MCF 10A (cell line): Measurements from ENCODE around the gene SHANK3. TPM values are rescaled to one million over a fixed set of nuclear protein-coding genes. Genes with fewer than 3 reads are reported as not detected.

Source experiments
- BruUV-seq: library from RNA; stranded (reverse); fragments of 400-500 nt; replicated peaks from 2 replicates; lab custom pipeline; 2021; lab: Mats Ljungman, UMichigan
- CTCF ChIA-PET: fragments of 300-600 bp; sonication (Branson Sonifier 250); formaldehyde crosslinking; extraction: SDS; loops from one replicate; lab custom pipeline; 2021; ENCODE audit warnings: antibody characterized with exemption, inconsistent platforms; lab: Yijun Ruan, JAX
- POLR2A ChIA-PET: fragments of 300-600, 350-650 bp; sonication (Branson Sonifier 250); formaldehyde crosslinking; extraction: SDS; loops from one replicate; lab custom pipeline; 2020; ENCODE audit warnings: antibody characterized with exemption, inconsistent platforms; lab: Yijun Ruan, JAX
- DNase-seq: peaks from one replicate; pipeline ENCODE4 v3.0.0-alpha.2; 2018; ENCODE audit not compliant: unreplicated experiment
- H3K27ac Mint-ChIP-seq: one replicate; pipeline ENCODE4 v1.8.0; 2022; ENCODE audit warnings: mild to moderate bottlenecking, low read depth, mixed read lengths; ENCODE audit not compliant: unreplicated experiment
- H3K27me3 Mint-ChIP-seq: one replicate; pipeline ENCODE4 v1.8.0; 2022; ENCODE audit warnings: mixed read lengths; ENCODE audit not compliant: insufficient read depth, unreplicated experiment
- H3K36me3 Mint-ChIP-seq: one replicate; pipeline ENCODE4 v1.8.0; 2022; ENCODE audit warnings: mild to moderate bottlenecking, moderate library complexity, mixed read lengths; ENCODE audit not compliant: insufficient read depth, unreplicated experiment
- H3K4me1 Mint-ChIP-seq: one replicate; pipeline ENCODE4 v1.8.0; 2022; ENCODE audit warnings: mixed read lengths; ENCODE audit not compliant: insufficient read depth, unreplicated experiment
- H3K4me3 Mint-ChIP-seq: one replicate; pipeline ENCODE4 v1.8.0; 2022; ENCODE audit warnings: mild to moderate bottlenecking, moderate library complexity, mixed read lengths; ENCODE audit not compliant: unreplicated experiment
- H3K9me3 Mint-ChIP-seq: one replicate; pipeline ENCODE4 v1.8.0; 2022; ENCODE audit warnings: mixed read lengths; ENCODE audit not compliant: unreplicated experiment
- intact Hi-C: fragments of 100-400 bp; cut with micrococcal nuclease; formaldehyde crosslinking; loops from 2 replicates; pipeline ENCODE4 v1.14.1; 2022
- total RNA-seq: library from RNA; stranded (reverse); gene quantifications from 2 replicates; pipeline ENCODE4 v1.2.3, GENCODE V29; 2022
- TF ChIP-seq, protein P1 (sequence below): fragments of 200-600 bp; IDR thresholded peaks from one replicate; pipeline ENCODE4 v1.8.0; 2022; ENCODE audit warnings: antibody characterized with exemption, mild to moderate bottlenecking; ENCODE audit not compliant: unreplicated experiment

SHANK3 gene
- total RNA-seq, 1 experiment from 2014 or later = 1.2 TPM

DNA sequence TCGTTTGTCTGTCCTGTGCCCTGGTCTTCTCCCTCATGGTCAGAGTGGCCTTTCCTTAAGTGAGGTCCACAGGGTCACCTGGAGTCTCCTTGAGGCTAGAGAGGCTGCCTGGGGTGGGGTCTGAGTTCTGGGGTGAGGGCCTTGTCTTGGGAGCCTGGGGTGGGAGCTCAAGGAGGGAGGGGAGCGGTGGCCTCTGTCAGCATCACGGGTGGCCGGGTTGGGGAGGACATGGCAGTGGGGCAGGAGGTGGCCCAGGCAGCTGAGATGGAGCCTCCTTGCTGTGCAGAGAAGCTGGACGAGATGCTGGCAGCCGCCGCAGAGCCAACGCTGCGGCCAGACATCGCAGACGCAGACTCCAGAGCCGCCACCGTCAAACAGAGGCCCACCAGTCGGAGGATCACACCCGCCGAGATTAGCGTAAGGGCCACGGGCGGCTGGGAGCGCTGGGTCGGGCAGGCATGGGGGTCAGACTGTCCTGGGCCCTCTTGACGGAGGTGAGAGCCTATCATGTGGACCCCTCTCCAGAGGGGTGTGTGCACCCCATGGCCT is 42.1 kb downstream of the SHANK3 start:
- no peak overlapping the region for H3K27ac Mint-ChIP-seq
- no TSS peak for BruUV-seq
- no peaks in the 10 kb centered on the region for H3K9me3 Mint-ChIP-seq
- no peak for DNase-seq
- ChIA-PET CTCF (interaction anchor here (0.8 kb wide), 1 partner anchor 17 kb away, joined by 8 read pairs; no protein-coding TSS in a partner anchor), POLR2A (no interaction called here)
- no peaks in the 10 kb centered on the region for H3K4me1 Mint-ChIP-seq
- H3K27me3 Mint-ChIP-seq = no peaks in the 10 kb centered on the region
- H3K4me3 Mint-ChIP-seq = no peak overlapping the region
- H3K36me3 Mint-ChIP-seq = no peaks in the 10 kb centered on the region
- TF ChIP-seq, protein P1, sequence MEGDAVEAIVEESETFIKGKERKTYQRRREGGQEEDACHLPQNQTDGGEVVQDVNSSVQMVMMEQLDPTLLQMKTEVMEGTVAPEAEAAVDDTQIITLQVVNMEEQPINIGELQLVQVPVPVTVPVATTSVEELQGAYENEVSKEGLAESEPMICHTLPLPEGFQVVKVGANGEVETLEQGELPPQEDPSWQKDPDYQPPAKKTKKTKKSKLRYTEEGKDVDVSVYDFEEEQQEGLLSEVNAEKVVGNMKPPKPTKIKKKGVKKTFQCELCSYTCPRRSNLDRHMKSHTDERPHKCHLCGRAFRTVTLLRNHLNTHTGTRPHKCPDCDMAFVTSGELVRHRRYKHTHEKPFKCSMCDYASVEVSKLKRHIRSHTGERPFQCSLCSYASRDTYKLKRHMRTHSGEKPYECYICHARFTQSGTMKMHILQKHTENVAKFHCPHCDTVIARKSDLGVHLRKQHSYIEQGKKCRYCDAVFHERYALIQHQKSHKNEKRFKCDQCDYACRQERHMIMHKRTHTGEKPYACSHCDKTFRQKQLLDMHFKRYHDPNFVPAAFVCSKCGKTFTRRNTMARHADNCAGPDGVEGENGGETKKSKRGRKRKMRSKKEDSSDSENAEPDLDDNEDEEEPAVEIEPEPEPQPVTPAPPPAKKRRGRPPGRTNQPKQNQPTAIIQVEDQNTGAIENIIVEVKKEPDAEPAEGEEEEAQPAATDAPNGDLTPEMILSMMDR = no peak
- intact Hi-C loops = no loop called here

DNA sequence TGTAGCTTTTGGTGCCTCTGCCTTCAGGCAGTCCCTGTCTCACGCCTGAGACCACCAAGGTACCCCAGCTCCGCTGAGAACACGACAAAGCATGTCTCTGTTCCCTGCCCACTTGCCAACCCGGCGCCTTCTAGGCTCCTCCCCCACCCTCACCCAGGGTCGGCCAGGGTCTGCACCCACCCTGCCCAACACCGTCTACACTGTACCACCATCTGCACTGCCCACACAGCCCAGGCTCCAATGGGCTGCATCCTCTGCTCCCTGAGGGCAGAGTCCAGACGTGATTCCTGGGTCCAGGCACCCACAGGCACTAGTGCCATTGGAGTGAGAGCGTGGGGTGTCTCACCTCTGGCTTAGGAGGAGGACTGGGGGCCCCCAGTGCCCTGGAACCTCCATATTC is 42.6 kb downstream of the SHANK3 start:
- Mint-ChIP-seq H3K9me3 (no peaks in the 10 kb centered on the region), H3K36me3 (no peaks in the 10 kb centered on the region), H3K4me1 (no peaks in the 10 kb centered on the region), H3K27ac (no peak overlapping the region), H3K27me3 (no peaks in the 10 kb centered on the region), H3K4me3 (no peak overlapping the region)
- TF ChIP-seq, protein P1 = no peak
- BruUV-seq = no TSS peak
- DNase-seq = no peak
- CTCF ChIA-PET = interaction anchor here (0.8 kb wide), 1 partner anchor 23 kb away, joined by 3 read pairs; no protein-coding TSS in a partner anchor
- intact Hi-C loops = no loop called here
- POLR2A ChIA-PET = no interaction called here

DNA sequence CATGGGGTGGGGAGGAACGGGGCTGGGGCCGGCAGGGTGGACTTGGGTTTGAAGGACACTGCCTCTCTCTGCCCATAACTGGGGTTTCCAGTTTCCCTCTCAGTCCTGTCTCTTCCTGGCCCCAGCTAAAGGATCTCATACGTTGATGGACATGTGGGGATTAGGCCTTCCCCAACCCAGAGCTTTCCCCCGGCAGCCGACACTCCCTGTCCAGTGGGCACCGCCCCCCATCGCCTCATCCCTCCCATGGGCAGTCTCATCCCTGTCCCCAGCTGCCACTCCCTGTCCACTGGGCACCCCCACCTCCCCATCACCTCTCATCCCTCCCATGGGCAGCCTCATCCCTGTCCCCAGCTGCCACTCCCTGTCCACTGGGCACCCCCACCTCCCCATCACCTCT is 43.2 kb downstream of the SHANK3 start:
- H3K9me3 Mint-ChIP-seq = no peaks in the 10 kb centered on the region

DNA sequence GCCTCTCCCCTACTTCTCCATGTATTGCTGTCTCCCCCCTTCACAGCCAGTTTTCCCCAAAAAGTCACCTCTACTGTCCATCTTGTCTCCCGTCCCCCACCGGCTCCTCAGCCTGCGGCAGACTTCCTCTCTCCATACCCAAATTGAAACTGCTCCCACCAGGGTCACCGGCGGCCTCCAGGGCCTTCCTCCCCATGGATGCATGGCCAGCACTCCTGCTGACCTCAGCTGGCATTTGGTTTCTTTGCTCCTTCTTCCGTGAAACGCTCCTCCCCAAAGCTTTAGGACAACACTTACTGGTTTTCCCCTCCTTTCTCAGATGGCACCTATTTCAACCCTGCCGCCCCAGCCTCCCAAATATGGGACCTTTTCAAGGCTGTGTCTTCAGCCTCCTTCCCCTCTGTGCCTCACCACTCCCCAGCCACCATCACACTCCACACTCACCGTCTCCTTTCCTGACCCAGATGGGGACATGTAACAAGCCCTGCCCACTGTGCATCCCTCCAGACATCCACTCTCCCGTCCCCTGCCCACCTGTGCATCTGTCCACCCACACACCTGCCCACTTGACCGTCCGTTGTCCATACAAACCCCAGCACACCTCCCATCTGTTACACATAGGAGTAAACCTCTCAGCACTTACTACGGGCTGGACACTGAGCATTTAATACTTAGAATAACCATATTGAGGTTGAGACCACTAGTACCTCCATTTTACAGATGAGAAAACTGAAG is 43.8 kb downstream of the SHANK3 start:
- ChIA-PET POLR2A (no interaction called here), CTCF (interaction anchor here (1.8 kb wide), 1 partner anchor 16 kb away, joined by 7 read pairs; no protein-coding TSS in a partner anchor)
- H3K27ac Mint-ChIP-seq = no peak overlapping the region
- intact Hi-C loops = no loop called here
- no peaks in the 10 kb centered on the region for H3K36me3 Mint-ChIP-seq
- no peaks in the 10 kb centered on the region for H3K4me1 Mint-ChIP-seq
- no peaks in the 10 kb centered on the region for H3K9me3 Mint-ChIP-seq
- no peaks in the 10 kb centered on the region for H3K27me3 Mint-ChIP-seq
- no peak for DNase-seq
- no peak overlapping the region for H3K4me3 Mint-ChIP-seq
- TF ChIP-seq, protein P1 = no peak
- BruUV-seq = no TSS peak

More for the DNA sequence above, 43.2 kb downstream of the SHANK3 start:
- no TSS peak for BruUV-seq
- intact Hi-C loops = no loop called here
- POLR2A ChIA-PET = no interaction called here
- Mint-ChIP-seq H3K36me3 (no peaks in the 10 kb centered on the region), H3K4me1 (no peaks in the 10 kb centered on the region), H3K4me3 (no peak overlapping the region), H3K27me3 (no peaks in the 10 kb centered on the region), H3K27ac (no peak overlapping the region)
- no peak for DNase-seq
- TF ChIP-seq, protein P1 = no peak
- CTCF ChIA-PET = interaction anchor here (0.8 kb wide), 1 partner anchor 24 kb away, joined by 3 read pairs; no protein-coding TSS in a partner anchor
